IMR-90 (cell line): ENCODE measurements around the gene SCFD2. TPM values are rescaled to one million over a fixed set of nuclear protein-coding genes. Genes with fewer than 3 reads are reported as not detected.

Experiments used
- ATAC-seq: fragments of 200-7000 bp; cut with Tn5 transposase; 2 replicates; pipeline ENCODE4 v1.9.1; 2020; ENCODE audit warnings: low read depth, mild to moderate bottlenecking, moderate library complexity
- BruUV-seq: library from RNA; stranded (reverse); fragments of 400-500 nt; replicated peaks from 2 replicates; lab custom pipeline; 2021; lab: Mats Ljungman, UMichigan
- CTCF ChIA-PET: fragments of 300-600 bp; formaldehyde crosslinking; extraction: SDS; loops from one replicate; lab custom pipeline; 2021; ENCODE audit warnings: antibody characterized with exemption; lab: Yijun Ruan, JAX
- POLR2A ChIA-PET: fragments of 300-600 bp; sonication (Branson Sonifier 250); formaldehyde crosslinking; loops from one replicate; lab custom pipeline; 2022; ENCODE audit warnings: antibody characterized with exemption; ENCODE audit not compliant: unreplicated experiment; lab: Charles Lee
- DNase-seq: peaks from one replicate; pipeline ENCODE4 v3.0.0; 2013
- H2AFZ ChIP-seq: replicated peaks from 2 replicates; pipeline ENCODE3; 2013; ENCODE audit warnings: low read length, mild to moderate bottlenecking; ENCODE audit not compliant: poor library complexity
- H2AK5ac ChIP-seq: 2 replicates; pipeline ENCODE4 v1.6.1; 2013; ENCODE audit warnings: low read depth, low read length, inconsistent platforms
- H2AK9ac ChIP-seq: replicated peaks from 2 replicates; pipeline ENCODE3; 2013; ENCODE audit warnings: mild to moderate bottlenecking, low read depth, low read length, moderate library complexity; ENCODE audit not compliant: poor library complexity
- H2BK120ac ChIP-seq: 2 replicates; pipeline ENCODE4 v1.6.1; 2013; ENCODE audit warnings: low read depth, low read length, inconsistent platforms
- H2BK15ac ChIP-seq: 3 replicates; pipeline ENCODE4 v1.6.1; 2013; ENCODE audit warnings: low read depth, low read length, inconsistent platforms
- H2BK20ac ChIP-seq: 2 replicates; pipeline ENCODE4 v1.6.1; 2013; ENCODE audit warnings: low read depth, mild to moderate bottlenecking, inconsistent platforms, low read length, moderate library complexity
- H2BK5ac ChIP-seq: 2 replicates; pipeline ENCODE4 v1.6.1; 2013; ENCODE audit warnings: mild to moderate bottlenecking, low read depth, low read length, inconsistent platforms; ENCODE audit not compliant: poor library complexity, severe bottlenecking
- H3K14ac ChIP-seq: replicated peaks from 2 replicates; pipeline ENCODE4 v1.6.1; 2013; ENCODE audit warnings: low read depth, low read length, inconsistent platforms
- H3K18ac ChIP-seq: 2 replicates; pipeline ENCODE4 v1.6.1; 2013; ENCODE audit warnings: low read depth, low read length, control low read depth
- H3K23ac ChIP-seq: 2 replicates; pipeline ENCODE4 v1.6.1; 2013; ENCODE audit warnings: low read depth, low read length, inconsistent platforms
- H3K27ac ChIP-seq: 2 replicates; pipeline ENCODE4 v1.5.1; 2013; ENCODE audit warnings: mild to moderate bottlenecking, control low read depth, low read length; ENCODE audit not compliant: insufficient read depth
- H3K27me3 ChIP-seq: 2 replicates; pipeline ENCODE4 v1.6.1; 2013; ENCODE audit warnings: low read length; ENCODE audit not compliant: control insufficient read depth, insufficient read depth
- H3K36me3 ChIP-seq: 2 replicates; pipeline ENCODE4 v1.6.1; 2013; ENCODE audit warnings: low read length, mixed read lengths; ENCODE audit not compliant: control insufficient read depth, insufficient read depth
- H3K4ac ChIP-seq: 2 replicates; pipeline ENCODE4 v1.6.1; 2013; ENCODE audit warnings: low read depth, low read length, inconsistent platforms
- H3K4me1 ChIP-seq: 2 replicates; pipeline ENCODE4 v1.6.1; 2013; ENCODE audit warnings: low read length, mixed read lengths; ENCODE audit not compliant: control insufficient read depth, insufficient read depth
- H3K4me2 ChIP-seq: 2 replicates; pipeline ENCODE4 v1.6.1; 2013; ENCODE audit warnings: low read depth, mild to moderate bottlenecking, control low read depth, low read length, moderate library complexity
- H3K4me3 ChIP-seq: 2 replicates; pipeline ENCODE4 v1.5.1; 2013; ENCODE audit warnings: low read depth, mild to moderate bottlenecking, control low read depth, low read length, moderate library complexity; ENCODE audit not compliant: insufficient read depth
- H3K56ac ChIP-seq: 2 replicates; pipeline ENCODE4 v1.6.1; 2013; ENCODE audit warnings: low read length, inconsistent platforms; ENCODE audit not compliant: insufficient read depth; ENCODE audit errors: extremely low read depth
- H3K79me1 ChIP-seq, 2 experiments: 2 replicates each; pipeline ENCODE4 v1.6.1; 2013; ENCODE audit warnings: low read length in 2 of 2, inconsistent platforms in 1 of 2, low read depth in 1 of 2
- H3K9ac ChIP-seq: 2 replicates; pipeline ENCODE4 v1.6.1; 2013; ENCODE audit warnings: low read depth, low read length, control low read depth
- H3K9me1 ChIP-seq: 2 replicates; pipeline ENCODE4 v1.6.1; 2013; ENCODE audit warnings: low read length, inconsistent platforms; ENCODE audit not compliant: insufficient read depth
- H3K9me3 ChIP-seq: 2 replicates; pipeline ENCODE4 v1.6.1; 2013; ENCODE audit warnings: low read length; ENCODE audit not compliant: control insufficient read depth, insufficient read depth
- H4K20me1 ChIP-seq: 2 replicates; pipeline ENCODE4 v1.6.1; 2013; ENCODE audit warnings: low read length, inconsistent platforms; ENCODE audit not compliant: insufficient read depth
- H4K5ac ChIP-seq: 2 replicates; pipeline ENCODE4 v1.6.1; 2013; ENCODE audit warnings: mild to moderate bottlenecking, low read depth, low read length, control low read depth
- H4K8ac ChIP-seq, 2 experiments: 2 replicates each; pipeline ENCODE4 v1.6.1; 2013; ENCODE audit warnings: low read depth in 2 of 2, low read length in 2 of 2, control low read depth in 1 of 2, inconsistent platforms in 1 of 2
- H4K91ac ChIP-seq: 2 replicates; pipeline ENCODE4 v1.6.1; 2013; ENCODE audit warnings: low read depth, low read length, inconsistent platforms; ENCODE audit not compliant: insufficient read depth
- CEBPB ChIP-seq: IDR thresholded peaks from 2 replicates; pipeline ENCODE4 v1.6.1; 2012; ENCODE audit warnings: low read depth, low read length, improper control_type of control experiment
- FOS ChIP-seq: fragments of 150-350 bp; IDR thresholded peaks from 2 replicates; pipeline ENCODE4 v1.6.1; 2016; ENCODE audit warnings: low read depth, low read length
- MAZ ChIP-seq: IDR thresholded peaks from 2 replicates; pipeline ENCODE4 v1.6.1; 2012; ENCODE audit warnings: low read depth, mild to moderate bottlenecking, low read length, improper control_type of control experiment, moderate library complexity, borderline replicate concordance
- MXI1 ChIP-seq: IDR thresholded peaks from 2 replicates; pipeline ENCODE4 v1.6.1; 2012; ENCODE audit warnings: low read depth, mild to moderate bottlenecking, low read length, moderate library complexity, borderline replicate concordance
- RAD21 ChIP-seq: IDR thresholded peaks from 2 replicates; pipeline ENCODE4 v1.6.1; 2012; ENCODE audit warnings: low read length, improper control_type of control experiment
- RCOR1 ChIP-seq: IDR thresholded peaks from 2 replicates; pipeline ENCODE4 v1.6.1; 2012; ENCODE audit warnings: mild to moderate bottlenecking, low read length, improper control_type of control experiment; ENCODE audit not compliant: insufficient replicate concordance
- SMC3 ChIP-seq: fragments of 150-350 bp; IDR thresholded peaks from 2 replicates; pipeline ENCODE4 v1.6.1; 2016; ENCODE audit warnings: low read depth, mild to moderate bottlenecking, antibody characterized with exemption, low read length, moderate library complexity
- USF2 ChIP-seq: fragments of 150-350 bp; IDR thresholded peaks from 2 replicates; pipeline ENCODE4 v1.6.1; 2017; ENCODE audit warnings: mild to moderate bottlenecking, antibody characterized with exemption, low read length, low read depth
- WGBS, 2 experiments: methylation state at CpG; one replicate each; pipeline versions ENCODE4 v1.1.5 to v1.1.7; 2013; ENCODE audit warnings: missing lambda C conversion rate in 2 of 2; ENCODE audit not compliant: insufficient read length in 1 of 2; ENCODE audit errors: extremely low coverage in 2 of 2; 5-methylcytosine and 5-hydroxymethylcytosine counted together
- dilution Hi-C: fragments of 300-500 bp; cut with HindIII; formaldehyde crosslinking; loops from one replicate; pipeline ENCODE4 v1.14.3; 2018; ENCODE audit warnings: low sequenced_read_pairs; ENCODE audit not compliant: unreplicated experiment
- in situ Hi-C: fragments of 300-500 bp; cut with MboI; formaldehyde crosslinking; loops from 3 replicates; pipeline ENCODE4 v1.14.3; 2019; ENCODE audit warnings: low sequenced_read_pairs, inconsistent platforms, mixed read lengths
- intact Hi-C: fragments of 100-400 bp; cut with micrococcal nuclease; formaldehyde crosslinking; loops from 2 replicates; pipeline ENCODE4 v1.10.0; 2022
- polyA plus RNA-seq, 3 experiments: library from polyadenylated mRNA; depleted of rRNA; stranded (reverse); fragments of >200 nt; gene quantifications; 2 replicates each; pipeline ENCODE4 v1.2.3, GENCODE V29; 2012; ENCODE audit warnings: low replicate concordance in 1 of 3
- total RNA-seq: library from RNA; depleted of rRNA; stranded (reverse); fragments of >200 nt; gene quantifications from 2 replicates; pipeline ENCODE4 v1.2.3, GENCODE V29; 2012
- TF ChIP-seq, protein P1 (sequence below): fragments of 150-350 bp; IDR thresholded peaks from 2 replicates; pipeline ENCODE4 v1.6.1; 2016; ENCODE audit warnings: low read depth, mild to moderate bottlenecking, low read length, moderate library complexity, borderline replicate concordance

The SCFD2 gene
- total and polyA plus RNA-seq, 2 of the 4 experiments (the other 2 are of a cell fraction): 18.9 to 62.4 TPM

- H2BK15ac ChIP-seq: no peak overlapping the region
- H3K4me3 ChIP-seq: no peak overlapping the region
- ATAC-seq (no peak), DNase-seq (no peak)
- no peaks in the 10 kb centered on the region for H3K79me1 ChIP-seq
- no peak overlapping the region for H2BK20ac ChIP-seq
- no peak overlapping the region for H3K18ac ChIP-seq
- no peak overlapping the region for H3K27ac ChIP-seq
- no peak overlapping the region for H2AFZ ChIP-seq
- H2BK120ac ChIP-seq: no peak overlapping the region
- no peaks in the 10 kb centered on the region for H4K20me1 ChIP-seq
- H3K14ac ChIP-seq: no peak overlapping the region
- no peak overlapping the region for H3K23ac ChIP-seq
- H2AK5ac ChIP-seq: no peak overlapping the region
- H3K27me3 ChIP-seq: no peaks in the 10 kb centered on the region
- intact Hi-C loops: no loop called here
- BruUV-seq: no TSS peak
- no peak overlapping the region for H3K4ac ChIP-seq
- H3K9me1 ChIP-seq: peaks cover 2% of the 10 kb centered on the region
- no peaks in the 10 kb centered on the region for H3K9me3 ChIP-seq
- WGBS, 2 experiments: 89% methylated on average over 5 of the region's 5 CpGs; no CpG with 5 or more reads in 1 of the 2 experiments
- no peak overlapping the region for H3K4me2 ChIP-seq
- H4K8ac ChIP-seq: no peak overlapping the region
- no peak overlapping the region for H3K9ac ChIP-seq
- H4K91ac ChIP-seq: no peak overlapping the region
- H2AK9ac ChIP-seq: no peak overlapping the region
- no peak overlapping the region for H3K56ac ChIP-seq
- no peaks in the 10 kb centered on the region; the same call in 1 of the 2 replicates for H3K36me3 ChIP-seq
- H4K5ac ChIP-seq: no peak overlapping the region
- CTCF ChIA-PET: no interaction called here
- peaks cover 13% of the 10 kb centered on the region for H3K4me1 ChIP-seq
- in situ Hi-C loops: no loop called here
- TF ChIP-seq RAD21 (no peak), USF2 (no peak), SMC3 (no peak), RCOR1 (no peak), MXI1 (no peak), CEBPB (no peak), FOS (no peak), MAZ (no peak)
- TF ChIP-seq, protein P1, sequence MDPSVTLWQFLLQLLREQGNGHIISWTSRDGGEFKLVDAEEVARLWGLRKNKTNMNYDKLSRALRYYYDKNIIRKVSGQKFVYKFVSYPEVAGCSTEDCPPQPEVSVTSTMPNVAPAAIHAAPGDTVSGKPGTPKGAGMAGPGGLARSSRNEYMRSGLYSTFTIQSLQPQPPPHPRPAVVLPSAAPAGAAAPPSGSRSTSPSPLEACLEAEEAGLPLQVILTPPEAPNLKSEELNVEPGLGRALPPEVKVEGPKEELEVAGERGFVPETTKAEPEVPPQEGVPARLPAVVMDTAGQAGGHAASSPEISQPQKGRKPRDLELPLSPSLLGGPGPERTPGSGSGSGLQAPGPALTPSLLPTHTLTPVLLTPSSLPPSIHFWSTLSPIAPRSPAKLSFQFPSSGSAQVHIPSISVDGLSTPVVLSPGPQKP: no peak
- POLR2A ChIA-PET: no interaction called here
- H2BK5ac ChIP-seq: no peak overlapping the region
- dilution Hi-C loops: no loop called here
Measured at GRCh38 chr4:52917817-52918216, 448.0 kb downstream of the SCFD2 start.
